Tibial artery (tissue), 4 donors: Measurements from ENCODE around the gene PKNOX2.

ENCODE experiments used
- DNase-seq, 2 donors: peaks; one replicate each; pipeline ENCODE4 v3.0.0-alpha.2; 2019
- H3K27ac ChIP-seq, 2 donors: fragments of 200-600 bp; sonication (generic) in 1 of 2; 1 replicate in 1 of 2; 2 replicates in 1 of 2; pipeline ENCODE4 v1.5.1; 2018 to 2019; ENCODE audit warnings: mild to moderate bottlenecking in 1 of 2
- H3K27me3 ChIP-seq, 2 donors: fragments of 200-600 bp; sonication (generic) in 1 of 2; one replicate each; pipeline versions ENCODE4 v1.5.1 to v1.6.0; 2016 to 2019
- H3K36me3 ChIP-seq, 3 donors: fragments of 200-600 bp; sonication (generic) in 2 of 3; one replicate each; pipeline ENCODE4 v1.5.1; 2016 to 2019; ENCODE audit warnings: mild to moderate bottlenecking in 2 of 3
- H3K4me1 ChIP-seq, 4 donors: fragments of 200-600 bp; sonication (generic) in 2 of 4; 1 replicate in 3 of 4; 2 replicates in 1 of 4; pipeline ENCODE4 v1.5.1; 2016 to 2019
- H3K4me3 ChIP-seq, 2 donors: fragments of 200-600 bp; sonication (generic) in 1 of 2; 1 replicate in 1 of 2; 2 replicates in 1 of 2; pipeline ENCODE4 v1.5.1; 2018 to 2019; ENCODE audit warnings: mild to moderate bottlenecking in 2 of 2
- H3K9me3 ChIP-seq, 3 donors: fragments of 200-600 bp; sonication (generic) in 1 of 3; one replicate each; pipeline ENCODE4 v1.5.1; 2016 to 2019
- CTCF ChIP-seq, 2 experiments: fragments of 200-600 bp in 1 of 2; fragments of 450-650 bp in 1 of 2; IDR thresholded peaks; one replicate each; pipeline ENCODE4 v1.5.1; 2017 to 2019; ENCODE audit warnings: antibody characterized with exemption in 2 of 2, mild to moderate bottlenecking in 1 of 2, moderate library complexity in 1 of 2
- intact Hi-C: fragments of 100-400 bp; cut with DNase I; formaldehyde crosslinking; loops from one replicate; pipeline ENCODE4 v1.15.0; 2023; ENCODE audit warnings: low total_unique reads

PKNOX2 gene

GRCh38 chr11:125342281-125342930 is 177.9 kb downstream of the PKNOX2 start:
- intact Hi-C loops: no loop called here
- Histone ChIP-seq H3K27me3 (no peaks in the 10 kb centered on the region), H3K9me3 (no peaks in the 10 kb centered on the region), H3K36me3 (no peaks in the 10 kb centered on the region), H3K27ac (no peak overlapping the region), H3K4me1 (peaks cover 0 to 24% (median 12%) of the 10 kb centered on the region in 4 donors), H3K4me3 (no peak overlapping the region)
- DNase-seq: peak in 1 of 2 donors; percentile 55
- no peak for TF ChIP-seq CTCF (IDR thresholded peaks at IDR 0.05)

GRCh38 chr11:125343086-125343717 is 178.7 kb downstream of the PKNOX2 start:
- H3K4me1 ChIP-seq: peaks cover 0 to 23% (median 12%) of the 10 kb centered on the region in 4 donors
- H3K9me3 ChIP-seq: no peaks in the 10 kb centered on the region
- intact Hi-C loops: no loop called here
- no peaks in the 10 kb centered on the region for H3K27me3 ChIP-seq
- no peak overlapping the region for H3K27ac ChIP-seq
- no peaks in the 10 kb centered on the region for H3K36me3 ChIP-seq
- peak in 1 of 2 donors; percentile 32 for DNase-seq
- no peak overlapping the region for H3K4me3 ChIP-seq
- TF ChIP-seq CTCF (IDR thresholded peaks at IDR 0.05): no peak

DNA sequence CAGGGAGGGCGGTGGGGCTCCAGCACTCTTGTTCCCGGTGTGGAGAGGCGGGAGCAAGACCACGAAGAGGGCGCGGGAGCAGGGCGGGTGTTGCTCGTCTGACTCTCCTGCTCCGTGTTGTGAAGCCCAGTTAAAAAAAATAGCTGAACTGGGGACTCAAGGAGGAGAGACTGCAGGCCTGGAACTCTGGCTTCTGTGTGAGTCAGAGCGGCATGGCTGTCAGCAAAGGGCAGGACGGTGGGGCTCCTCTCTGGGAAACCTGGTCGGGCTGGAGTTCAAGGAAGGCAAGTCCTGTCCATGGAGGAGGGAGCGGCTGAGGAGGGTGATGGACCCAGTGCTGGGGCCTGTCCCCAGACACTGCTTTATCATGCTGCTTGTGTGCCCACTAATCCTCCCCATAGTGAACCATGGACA is 179.2 kb downstream of the PKNOX2 start:
- H3K36me3 ChIP-seq: no peaks in the 10 kb centered on the region
- H3K27me3 ChIP-seq: no peaks in the 10 kb centered on the region
- no peaks in the 10 kb centered on the region for H3K9me3 ChIP-seq
- DNase-seq: peak in 1 of 2 donors; percentile 59
- H3K4me3 ChIP-seq: no peak overlapping the region
- peaks cover 0 to 21% (median 12%) of the 10 kb centered on the region in 4 donors for H3K4me1 ChIP-seq
- no peak overlapping the region for H3K27ac ChIP-seq
- TF ChIP-seq CTCF (IDR thresholded peaks at IDR 0.05): no peak
- intact Hi-C loops: no loop called here

DNA sequence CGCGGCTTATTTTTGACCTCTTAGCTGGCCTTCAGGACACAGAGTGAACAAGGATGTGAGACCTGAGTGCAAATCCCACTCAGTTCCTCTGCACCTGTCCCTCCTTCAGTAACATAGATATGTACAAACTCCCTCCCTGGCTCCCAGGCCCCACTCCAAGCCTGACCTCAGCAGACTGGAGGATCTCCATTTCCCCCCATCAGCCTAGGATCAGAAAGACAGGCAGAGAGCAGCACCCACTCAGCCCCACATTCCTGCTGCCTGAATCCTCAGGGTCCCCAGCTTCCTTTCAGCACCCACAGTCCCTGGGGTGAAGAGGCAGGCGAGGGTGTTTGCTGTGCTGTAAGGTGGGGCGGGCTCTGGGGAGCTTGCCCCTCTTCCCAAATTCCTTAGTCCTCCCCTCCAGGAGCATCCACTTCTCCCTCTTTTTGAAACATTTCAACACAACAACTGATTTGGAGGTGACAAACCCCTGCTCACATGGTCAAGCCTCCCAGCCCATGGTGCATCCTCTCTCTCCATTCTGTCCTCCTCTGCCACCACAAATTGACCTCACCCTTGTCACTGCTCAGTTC is 180.4 kb downstream of the PKNOX2 start:
- H3K27ac ChIP-seq: peak overlapping the region in 1 of 2 donors; percentile 58
- TF ChIP-seq CTCF (IDR thresholded peaks at IDR 0.05): no peak
- H3K36me3 ChIP-seq: no peaks in the 10 kb centered on the region
- no peaks in the 10 kb centered on the region for H3K27me3 ChIP-seq
- no peak overlapping the region for H3K4me3 ChIP-seq
- intact Hi-C loops: no loop called here
- DNase-seq: peak in 1 of 2 donors; percentile 61
- peaks cover 0 to 27% (median 13%) of the 10 kb centered on the region in 4 donors for H3K4me1 ChIP-seq
- H3K9me3 ChIP-seq: no peaks in the 10 kb centered on the region

GRCh38 chr11:125345421-125346178 is 181.0 kb downstream of the PKNOX2 start:
- Histone ChIP-seq H3K27me3 (no peaks in the 10 kb centered on the region), H3K4me3 (no peak overlapping the region), H3K27ac (peak overlapping the region; percentile 29 to 58), H3K36me3 (no peaks in the 10 kb centered on the region), H3K4me1 (peaks cover 0 to 27% (median 13%) of the 10 kb centered on the region in 4 donors), H3K9me3 (no peaks in the 10 kb centered on the region)
- intact Hi-C loops: loop anchor here (2.0 kb wide), 1 partner anchor 181 kb away; the partner anchor contains the start of gene PKNOX2
- TF ChIP-seq CTCF (IDR thresholded peaks at IDR 0.05): peak; percentile 81 to 87
- DNase-seq: peak; percentile 89 to 92
